A549 (cell line): ENCODE data around the gene CPOX.
A peak's percentile ranks its signal among the peaks of the same experiment; 100 is the strongest.

Source experiments
- CEBPB ChIP-seq, 2 experiments: fragments of >200 bp in 1 of 2; sonication (Bioruptor Twin) in 1 of 2; formaldehyde crosslinking in 1 of 2; IDR thresholded peaks; 2 replicates each; pipeline ENCODE4 v1.6.1; 2012 to 2016
- CHD2 ChIP-seq: fragments of 150-350 bp; IDR thresholded peaks from 2 replicates; pipeline ENCODE4 v1.6.1; 2014; ENCODE audit warnings: low read length; ENCODE audit not compliant: partially characterized antibody
- EHMT2 ChIP-seq: fragments of 200-600 bp; sonication (generic); IDR thresholded peaks from 2 replicates; pipeline ENCODE4 v1.6.1; 2016; ENCODE audit warnings: antibody characterized with exemption, low read depth, mild to moderate bottlenecking, moderate library complexity
- HDAC2 ChIP-seq: fragments of 200-600 bp; sonication (generic); IDR thresholded peaks from 2 replicates; pipeline ENCODE4 v1.6.1; 2016
- MAFK ChIP-seq: fragments of 450-650 bp; IDR thresholded peaks from 2 replicates; pipeline ENCODE4 v1.6.1; 2014; ENCODE audit not compliant: partially characterized antibody
- POLR2A ChIP-seq: IDR thresholded peaks from 2 replicates; pipeline ENCODE4 v1.6.1; 2012; ENCODE audit warnings: mild to moderate bottlenecking, low read length
- SMC3 ChIP-seq: fragments of >200 bp; sonication (Bioruptor Twin); formaldehyde crosslinking; IDR thresholded peaks from 3 replicates; pipeline ENCODE4 v1.6.1; 2018; ENCODE audit warnings: inconsistent platforms
- SREBF2 ChIP-seq: fragments of 450-650 bp; IDR thresholded peaks from 2 replicates; pipeline ENCODE4 v1.6.1; 2014; ENCODE audit warnings: mild to moderate bottlenecking, moderate library complexity
- ZFP36 ChIP-seq: fragments of 450-650 bp; IDR thresholded peaks from 2 replicates; pipeline ENCODE4 v1.6.1; 2014; ENCODE audit warnings: borderline replicate concordance; ENCODE audit not compliant: partially characterized antibody
- TF ChIP-seq, protein P1 (sequence below): fragments of >200 bp; sonication (Bioruptor Twin); formaldehyde crosslinking; IDR thresholded peaks from 3 replicates; pipeline ENCODE4 v1.5.1; 2016
- TF ChIP-seq, protein P2 (sequence below): IDR thresholded peaks from 2 replicates; pipeline ENCODE4 v1.6.1; 2012
- TF ChIP-seq, protein P3 (sequence below): fragments of 200-600 bp; sonication (generic); IDR thresholded peaks from 2 replicates; pipeline ENCODE4 v1.6.1; 2016; ENCODE audit warnings: antibody characterized with exemption, mild to moderate bottlenecking, moderate library complexity

DNA sequence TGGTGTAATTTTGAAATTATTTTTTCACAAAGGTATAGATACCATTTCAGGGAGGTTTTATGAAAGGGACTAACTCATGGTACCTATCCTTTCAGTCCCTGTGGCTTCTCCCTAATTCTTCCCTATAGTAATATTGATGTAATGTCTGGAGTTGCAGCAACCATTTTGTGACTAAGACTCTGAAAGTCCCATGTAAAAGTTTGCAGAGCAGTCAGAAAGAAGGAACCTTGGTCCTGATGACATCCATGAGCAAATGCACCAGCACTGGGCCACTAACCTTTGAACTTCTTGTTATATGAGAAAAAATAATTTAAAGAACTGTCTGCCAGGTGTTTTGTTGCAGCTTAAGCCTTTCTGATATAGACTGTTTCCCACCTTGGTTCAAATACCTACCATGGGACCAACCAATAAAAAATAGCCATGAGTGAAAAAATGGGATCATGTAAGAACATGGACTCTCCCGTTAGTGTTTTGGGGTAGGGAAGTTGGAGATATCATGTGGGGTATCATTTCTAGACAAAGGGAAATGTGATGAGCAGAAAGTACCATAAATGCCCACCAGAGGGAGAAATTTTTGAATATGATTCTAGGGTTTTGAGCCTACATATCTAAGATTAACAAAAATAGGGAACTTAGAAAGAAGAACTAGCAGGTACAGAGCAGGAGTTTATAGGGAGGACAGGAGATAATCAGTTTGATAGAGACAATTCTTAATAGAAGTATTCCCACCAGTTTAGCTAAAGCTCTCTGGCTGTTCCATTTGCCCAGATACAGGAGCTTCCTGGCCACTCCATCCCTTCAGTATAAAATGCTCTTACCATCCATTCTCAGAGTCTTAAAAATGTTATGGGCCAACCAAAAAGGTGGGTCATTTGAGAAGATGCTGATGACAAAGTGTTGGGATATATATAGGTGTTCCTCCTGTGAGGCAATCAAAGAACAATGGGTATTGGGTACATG is 3.4 kb upstream of the CPOX start:
- TF ChIP-seq SREBF2 (no peak), POLR2A (no peak), EHMT2 (no peak), ZFP36 (no peak), SMC3 (peak; percentile 49; the same call in 1 of the 3 replicates), MAFK (no peak), CEBPB (IDR thresholded peaks at IDR 0.05) (no peak), CHD2 (no peak), HDAC2 (no peak)
- TF ChIP-seq, protein P1, sequence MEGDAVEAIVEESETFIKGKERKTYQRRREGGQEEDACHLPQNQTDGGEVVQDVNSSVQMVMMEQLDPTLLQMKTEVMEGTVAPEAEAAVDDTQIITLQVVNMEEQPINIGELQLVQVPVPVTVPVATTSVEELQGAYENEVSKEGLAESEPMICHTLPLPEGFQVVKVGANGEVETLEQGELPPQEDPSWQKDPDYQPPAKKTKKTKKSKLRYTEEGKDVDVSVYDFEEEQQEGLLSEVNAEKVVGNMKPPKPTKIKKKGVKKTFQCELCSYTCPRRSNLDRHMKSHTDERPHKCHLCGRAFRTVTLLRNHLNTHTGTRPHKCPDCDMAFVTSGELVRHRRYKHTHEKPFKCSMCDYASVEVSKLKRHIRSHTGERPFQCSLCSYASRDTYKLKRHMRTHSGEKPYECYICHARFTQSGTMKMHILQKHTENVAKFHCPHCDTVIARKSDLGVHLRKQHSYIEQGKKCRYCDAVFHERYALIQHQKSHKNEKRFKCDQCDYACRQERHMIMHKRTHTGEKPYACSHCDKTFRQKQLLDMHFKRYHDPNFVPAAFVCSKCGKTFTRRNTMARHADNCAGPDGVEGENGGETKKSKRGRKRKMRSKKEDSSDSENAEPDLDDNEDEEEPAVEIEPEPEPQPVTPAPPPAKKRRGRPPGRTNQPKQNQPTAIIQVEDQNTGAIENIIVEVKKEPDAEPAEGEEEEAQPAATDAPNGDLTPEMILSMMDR, result peak; percentile 55
- TF ChIP-seq, protein P2, sequence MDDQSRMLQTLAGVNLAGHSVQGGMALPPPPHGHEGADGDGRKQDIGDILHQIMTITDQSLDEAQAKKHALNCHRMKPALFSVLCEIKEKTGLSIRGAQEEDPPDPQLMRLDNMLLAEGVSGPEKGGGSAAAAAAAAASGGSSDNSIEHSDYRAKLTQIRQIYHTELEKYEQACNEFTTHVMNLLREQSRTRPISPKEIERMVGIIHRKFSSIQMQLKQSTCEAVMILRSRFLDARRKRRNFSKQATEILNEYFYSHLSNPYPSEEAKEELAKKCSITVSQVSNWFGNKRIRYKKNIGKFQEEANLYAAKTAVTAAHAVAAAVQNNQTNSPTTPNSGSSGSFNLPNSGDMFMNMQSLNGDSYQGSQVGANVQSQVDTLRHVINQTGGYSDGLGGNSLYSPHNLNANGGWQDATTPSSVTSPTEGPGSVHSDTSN, result no peak
- TF ChIP-seq, protein P3, sequence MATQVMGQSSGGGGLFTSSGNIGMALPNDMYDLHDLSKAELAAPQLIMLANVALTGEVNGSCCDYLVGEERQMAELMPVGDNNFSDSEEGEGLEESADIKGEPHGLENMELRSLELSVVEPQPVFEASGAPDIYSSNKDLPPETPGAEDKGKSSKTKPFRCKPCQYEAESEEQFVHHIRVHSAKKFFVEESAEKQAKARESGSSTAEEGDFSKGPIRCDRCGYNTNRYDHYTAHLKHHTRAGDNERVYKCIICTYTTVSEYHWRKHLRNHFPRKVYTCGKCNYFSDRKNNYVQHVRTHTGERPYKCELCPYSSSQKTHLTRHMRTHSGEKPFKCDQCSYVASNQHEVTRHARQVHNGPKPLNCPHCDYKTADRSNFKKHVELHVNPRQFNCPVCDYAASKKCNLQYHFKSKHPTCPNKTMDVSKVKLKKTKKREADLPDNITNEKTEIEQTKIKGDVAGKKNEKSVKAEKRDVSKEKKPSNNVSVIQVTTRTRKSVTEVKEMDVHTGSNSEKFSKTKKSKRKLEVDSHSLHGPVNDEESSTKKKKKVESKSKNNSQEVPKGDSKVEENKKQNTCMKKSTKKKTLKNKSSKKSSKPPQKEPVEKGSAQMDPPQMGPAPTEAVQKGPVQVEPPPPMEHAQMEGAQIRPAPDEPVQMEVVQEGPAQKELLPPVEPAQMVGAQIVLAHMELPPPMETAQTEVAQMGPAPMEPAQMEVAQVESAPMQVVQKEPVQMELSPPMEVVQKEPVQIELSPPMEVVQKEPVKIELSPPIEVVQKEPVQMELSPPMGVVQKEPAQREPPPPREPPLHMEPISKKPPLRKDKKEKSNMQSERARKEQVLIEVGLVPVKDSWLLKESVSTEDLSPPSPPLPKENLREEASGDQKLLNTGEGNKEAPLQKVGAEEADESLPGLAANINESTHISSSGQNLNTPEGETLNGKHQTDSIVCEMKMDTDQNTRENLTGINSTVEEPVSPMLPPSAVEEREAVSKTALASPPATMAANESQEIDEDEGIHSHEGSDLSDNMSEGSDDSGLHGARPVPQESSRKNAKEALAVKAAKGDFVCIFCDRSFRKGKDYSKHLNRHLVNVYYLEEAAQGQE, result no peak
